ENCODE measurements around the gene RIPOR2. TPM values are rescaled to one million over a fixed set of nuclear protein-coding genes. Genes with fewer than 3 reads are reported as not detected.
A peak's percentile ranks its signal among the peaks of the same experiment; 100 is the strongest.

The RIPOR2 gene
- total RNA-seq, 1 experiment from 2014 or later, result 5.0 TPM

DNA sequence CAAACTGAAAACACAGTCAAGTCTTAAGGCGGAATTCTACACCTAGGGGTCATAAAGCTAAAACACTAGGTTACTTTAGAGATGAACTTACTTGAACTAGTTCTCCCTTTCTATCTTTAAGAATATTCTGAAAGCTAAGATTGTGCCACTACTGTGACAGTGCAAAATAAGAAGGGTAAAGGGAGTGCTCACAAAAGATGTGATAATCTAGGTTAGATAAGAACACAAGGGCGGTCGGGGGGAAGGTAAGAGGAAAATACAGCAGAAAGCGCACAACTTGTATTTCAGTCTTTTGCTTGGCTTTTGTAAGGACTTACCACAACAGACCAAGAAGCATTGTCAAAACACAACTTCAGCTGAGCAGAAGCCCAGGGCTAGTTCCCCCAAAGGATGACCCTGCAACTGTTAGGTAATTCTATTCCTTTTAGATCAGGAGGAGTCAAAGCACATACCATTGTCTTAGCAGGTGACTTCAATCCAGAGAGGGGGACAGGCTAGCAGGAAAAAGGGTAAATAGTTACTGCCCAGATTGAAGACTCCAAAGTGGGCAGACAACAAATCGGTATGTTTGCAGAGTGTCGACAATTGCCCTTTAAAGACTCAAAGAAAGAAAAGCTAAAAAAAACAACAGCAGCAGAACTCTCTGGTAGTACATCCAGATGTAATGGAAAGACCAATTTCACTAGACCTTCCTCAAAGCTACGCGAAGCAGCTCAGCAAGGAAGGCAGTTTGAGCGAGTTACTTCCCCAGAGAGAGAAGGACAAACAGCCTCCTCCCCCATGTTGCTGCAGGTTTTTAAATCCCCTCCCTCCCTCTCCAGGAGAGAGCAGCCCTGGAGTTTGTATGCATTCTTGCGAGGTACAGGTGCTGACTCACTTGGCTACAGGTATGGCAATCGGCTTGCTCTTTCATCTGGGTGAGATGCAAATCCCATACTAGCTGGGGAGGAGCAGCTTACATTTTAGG, 59.0 kb downstream of the RIPOR2 start:
- Histone ChIP-seq H3K18ac (ENCODE audit: insufficient read length, low read depth, low read length) (no peak overlapping the region), H4K5ac (ENCODE audit: insufficient read length, low read depth, low read length) (no peak overlapping the region), H3K14ac (ENCODE audit: insufficient read depth, low read length) (no peak overlapping the region; the same call in 1 of the 2 replicates), H3K27ac (ENCODE audit: insufficient read length, low read depth, low read length) (peak overlapping the region; percentile 76), H3K56ac (ENCODE audit: insufficient read length, low read depth, low read length) (no peak overlapping the region), H2BK12ac (ENCODE audit: insufficient read length, low read depth, low read length) (no peak overlapping the region), H4K8ac (replicated peaks; ENCODE audit: insufficient read length, low read depth, low read length) (no peak overlapping the region), H3K23me2 (ENCODE audit: insufficient read length, low read depth, low read length, poor library complexity, severe bottlenecking) (no peaks in the 10 kb centered on the region), H3K4ac (ENCODE audit: low read depth, low read length) (no peak overlapping the region), H3T11ph (ENCODE audit: low read length) (no peak overlapping the region), H3K4me1 (ENCODE audit: insufficient read depth, low read length) (peaks cover 15% of the 10 kb centered on the region; the same call in 1 of the 2 replicates), H3K9me3 (ENCODE audit: control insufficient read depth, low read depth, low read length) (no peaks in the 10 kb centered on the region), H4K20me1 (ENCODE audit: control insufficient read depth, insufficient read depth, insufficient read length) (no peaks in the 10 kb centered on the region), H3K27me3 (ENCODE audit: insufficient read depth, low read length) (no peaks in the 10 kb centered on the region), H2BK20ac (ENCODE audit: low read depth, low read length, poor library complexity, severe bottlenecking) (no peak overlapping the region), H3K9ac (ENCODE audit: extremely low read depth, insufficient read length, low read length) (peak overlapping the region; percentile 5), H2AK5ac (ENCODE audit: insufficient read length, low read length) (no peak overlapping the region), H2BK15ac (ENCODE audit: low read depth, low read length) (no peak overlapping the region), H4K91ac (ENCODE audit: insufficient read length, low read depth, low read length) (no peak overlapping the region), H3K79me1 (ENCODE audit: insufficient read depth, low read depth, low read length, poor library complexity, severe bottlenecking) (no peaks in the 10 kb centered on the region), H3K23ac (ENCODE audit: insufficient read length, low read depth, low read length) (no peak overlapping the region), H3K79me2 (ENCODE audit: insufficient read depth, low read length) (0 out of 2 replicates have a peak, but pooled peaks cover 2% of the 10 kb centered on the region), H3K4me2 (ENCODE audit: insufficient read depth, insufficient read length, low read length) (peak overlapping the region; percentile 33), H2AFZ (ENCODE audit: low read length) (no peak overlapping the region), H2BK120ac (ENCODE audit: low read depth, low read length, poor library complexity, severe bottlenecking) (peak overlapping the region; percentile 73), H2BK5ac (ENCODE audit: insufficient read length, low read length) (no peak overlapping the region)
- WGBS (ENCODE audit: extremely low coverage, insufficient read length, low lambda C conversion rate), result no CpG with 5 or more reads among the region's 11 CpGs
- no peaks in the 10 kb centered on the region for H3K27me3 Mint-ChIP-seq (ENCODE audit: low read depth)
- peak overlapping the region in 1 of 2 experiments; percentile 39; a peak in 4 of 5 replicates for H3K4me3 Mint-ChIP-seq
- peak overlapping the region; percentile 92 to 95 (median 94) for H3K27ac Mint-ChIP-seq
- H3K4me1 Mint-ChIP-seq, result peaks cover 64 to 65% of the 10 kb centered on the region in 2 experiments
- peak; percentile 91 for DNase-seq
- TF ChIP-seq, protein P1, sequence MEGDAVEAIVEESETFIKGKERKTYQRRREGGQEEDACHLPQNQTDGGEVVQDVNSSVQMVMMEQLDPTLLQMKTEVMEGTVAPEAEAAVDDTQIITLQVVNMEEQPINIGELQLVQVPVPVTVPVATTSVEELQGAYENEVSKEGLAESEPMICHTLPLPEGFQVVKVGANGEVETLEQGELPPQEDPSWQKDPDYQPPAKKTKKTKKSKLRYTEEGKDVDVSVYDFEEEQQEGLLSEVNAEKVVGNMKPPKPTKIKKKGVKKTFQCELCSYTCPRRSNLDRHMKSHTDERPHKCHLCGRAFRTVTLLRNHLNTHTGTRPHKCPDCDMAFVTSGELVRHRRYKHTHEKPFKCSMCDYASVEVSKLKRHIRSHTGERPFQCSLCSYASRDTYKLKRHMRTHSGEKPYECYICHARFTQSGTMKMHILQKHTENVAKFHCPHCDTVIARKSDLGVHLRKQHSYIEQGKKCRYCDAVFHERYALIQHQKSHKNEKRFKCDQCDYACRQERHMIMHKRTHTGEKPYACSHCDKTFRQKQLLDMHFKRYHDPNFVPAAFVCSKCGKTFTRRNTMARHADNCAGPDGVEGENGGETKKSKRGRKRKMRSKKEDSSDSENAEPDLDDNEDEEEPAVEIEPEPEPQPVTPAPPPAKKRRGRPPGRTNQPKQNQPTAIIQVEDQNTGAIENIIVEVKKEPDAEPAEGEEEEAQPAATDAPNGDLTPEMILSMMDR (conservative IDR thresholded peaks at IDR 0.05), result no peak
- no peaks in the 10 kb centered on the region for H3K9me3 Mint-ChIP-seq
- peaks cover 0 to 12% (median 4%) of the 10 kb centered on the region in 3 experiments; a peak in 3 of 7 replicates for H3K36me3 Mint-ChIP-seq (ENCODE audit: insufficient read depth in 1 of 3, low read depth in 3 of 3)

All from H9 (cell line).